Glutamatergic neuron (in vitro differentiated cells): Measurements from ENCODE around the gene TOMM22. TPM values are rescaled to one million over a fixed set of nuclear protein-coding genes. Genes with fewer than 3 reads are reported as not detected.
A peak's percentile ranks its signal among the peaks of the same experiment; 100 is the strongest.

ENCODE experiments used
- DNase-seq: peaks from one replicate; pipeline ENCODE4 v3.0.0; 2022
- H3K27ac Mint-ChIP-seq: one replicate; pipeline ENCODE4 v1.8.0; 2020; ENCODE audit warnings: mild to moderate bottlenecking, mixed read lengths, inconsistent platforms; ENCODE audit not compliant: unreplicated experiment
- H3K27me3 Mint-ChIP-seq: one replicate; pipeline ENCODE4 v1.8.0; 2020; ENCODE audit warnings: mild to moderate bottlenecking, moderate library complexity, mixed read lengths, inconsistent platforms; ENCODE audit not compliant: unreplicated experiment
- H3K36me3 Mint-ChIP-seq: one replicate; pipeline ENCODE4 v1.8.0; 2020; ENCODE audit warnings: mild to moderate bottlenecking, mixed read lengths, inconsistent platforms; ENCODE audit not compliant: unreplicated experiment
- H3K4me1 Mint-ChIP-seq: one replicate; pipeline ENCODE4 v1.8.0; 2020; ENCODE audit warnings: mild to moderate bottlenecking, low read depth, mixed read lengths, inconsistent platforms; ENCODE audit not compliant: unreplicated experiment
- H3K4me3 Mint-ChIP-seq: one replicate; pipeline ENCODE4 v1.8.0; 2020; ENCODE audit warnings: mild to moderate bottlenecking, mixed read lengths, inconsistent platforms; ENCODE audit not compliant: unreplicated experiment
- H3K9me3 Mint-ChIP-seq: one replicate; pipeline ENCODE4 v1.8.0; 2020; ENCODE audit warnings: mild to moderate bottlenecking, moderate library complexity, mixed read lengths, inconsistent platforms; ENCODE audit not compliant: unreplicated experiment
- CTCF ChIP-seq: fragments of 200-600 bp; sonication (generic); IDR thresholded peaks from one replicate; pipeline ENCODE4 v1.5.0; 2021; ENCODE audit not compliant: partially characterized antibody, unreplicated experiment
- total RNA-seq: library from RNA; stranded (reverse); fragmentation: NEBNext Ultra II Directional; extraction: Animal tissue kit (Norgen Biotek cat#: 25700); gene quantifications from one replicate; pipeline ENCODE4 v1.2.1, GENCODE V29; 2021; ENCODE audit not compliant: unreplicated experiment

TOMM22 gene
- total RNA-seq, 1 donor from 2014 or later, result 61.0 TPM

DNA sequence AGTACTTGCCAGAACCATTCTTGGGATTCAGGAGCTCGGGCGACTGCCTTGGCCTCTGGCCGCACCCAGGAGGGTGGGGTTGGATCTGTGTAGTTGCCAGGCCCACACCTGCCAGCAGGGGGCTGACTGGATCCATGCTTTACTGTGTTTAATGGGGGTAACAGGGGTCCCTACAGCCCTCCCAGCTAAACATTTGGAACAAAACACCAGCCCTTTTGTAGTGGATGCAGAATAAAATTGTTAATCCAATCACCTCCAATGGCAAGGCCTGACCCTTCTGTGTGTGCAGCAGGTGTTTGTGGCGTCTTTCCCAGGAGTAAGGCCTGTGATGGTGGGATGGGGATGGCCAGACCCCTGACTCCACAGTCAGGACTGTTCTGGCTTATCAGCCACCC lies 51.6 kb downstream of the TOMM22 start:
- peak; percentile 82 for DNase-seq
- peak; percentile 87 for TF ChIP-seq CTCF
- H3K36me3 Mint-ChIP-seq, result no peaks in the 10 kb centered on the region
- H3K27me3 Mint-ChIP-seq, result peaks cover 10% of the 10 kb centered on the region
- peak overlapping the region; percentile 52 for H3K4me3 Mint-ChIP-seq
- H3K27ac Mint-ChIP-seq, result peak overlapping the region; percentile 83
- peaks cover 20% of the 10 kb centered on the region for H3K4me1 Mint-ChIP-seq
- H3K9me3 Mint-ChIP-seq, result peaks cover 14% of the 10 kb centered on the region

DNA sequence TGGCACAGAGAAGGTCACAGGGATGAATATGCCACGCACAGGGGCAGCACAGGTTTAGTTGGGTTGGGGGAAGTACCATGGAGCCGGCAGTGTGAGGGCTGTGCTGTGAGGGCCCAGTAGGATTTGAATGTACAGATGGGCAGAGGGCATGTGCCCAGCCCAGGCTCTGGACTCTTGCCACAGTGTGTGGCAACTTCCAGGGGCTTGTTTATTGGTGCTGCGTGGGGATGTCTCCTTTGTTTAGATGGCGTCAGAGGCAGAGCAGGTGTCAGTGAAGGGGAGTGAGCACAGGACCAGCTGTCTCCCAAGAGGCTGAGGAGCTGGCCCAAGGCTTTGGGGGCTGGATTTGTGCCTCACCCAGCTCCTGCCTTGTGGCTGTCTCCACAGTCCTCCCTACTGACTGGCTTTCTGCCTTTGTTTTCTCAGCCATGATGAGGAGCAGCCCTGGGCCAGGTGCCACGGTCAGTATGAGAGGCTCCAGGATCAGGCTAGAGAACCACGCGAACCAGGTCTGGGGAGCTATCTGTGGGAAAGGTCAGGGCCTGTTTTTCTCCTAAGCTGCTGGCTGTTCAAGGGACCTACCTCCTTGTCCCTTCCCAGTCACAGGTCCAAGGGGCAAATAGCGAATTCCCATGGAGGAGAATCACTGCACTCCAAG lies 52.1 kb downstream of the TOMM22 start:
- peaks cover 10% of the 10 kb centered on the region for H3K27me3 Mint-ChIP-seq
- no peak overlapping the region for H3K4me3 Mint-ChIP-seq
- H3K4me1 Mint-ChIP-seq, result peaks cover 20% of the 10 kb centered on the region
- no peak for TF ChIP-seq CTCF
- H3K36me3 Mint-ChIP-seq, result no peaks in the 10 kb centered on the region
- no peak for DNase-seq
- peak overlapping the region; percentile 83 for H3K27ac Mint-ChIP-seq
- peaks cover 14% of the 10 kb centered on the region for H3K9me3 Mint-ChIP-seq

- no peak for DNase-seq
- H3K27ac Mint-ChIP-seq, result peak overlapping the region; percentile 48
- no peak overlapping the region for H3K4me3 Mint-ChIP-seq
- no peaks in the 10 kb centered on the region for H3K36me3 Mint-ChIP-seq
- H3K27me3 Mint-ChIP-seq, result peaks cover 10% of the 10 kb centered on the region
- no peak for TF ChIP-seq CTCF
- H3K4me1 Mint-ChIP-seq, result peaks cover 20% of the 10 kb centered on the region
- H3K9me3 Mint-ChIP-seq, result peaks cover 14% of the 10 kb centered on the region
These were observed 52.8 kb downstream of the TOMM22 start for GRCh38 chr22:38734421-38735100.

Other genes with a start within 250 kb of the TOMM22 start
- 0.86 TPM for gene KCNJ4, start 226.8 kb upstream of the TOMM22 start, total RNA-seq
- gene KDELR3, start 213.9 kb upstream of the TOMM22 start, total RNA-seq, result not detected
- gene DDX17, start 175.6 kb upstream of the TOMM22 start, total RNA-seq, result 530 TPM
- gene DMC1, start 111.8 kb upstream of the TOMM22 start, total RNA-seq, result 4.2 TPM
- 6.3 TPM for gene FAM227A, start 25.6 kb upstream of the TOMM22 start, total RNA-seq
- 34.9 TPM for gene CBY1, start 25.3 kb upstream of the TOMM22 start, total RNA-seq
- 51.0 TPM for gene JOSD1, start 19.0 kb downstream of the TOMM22 start, total RNA-seq
- 55.6 TPM for gene GTPBP1, start 24.0 kb downstream of the TOMM22 start, total RNA-seq
- 174 TPM for gene SUN2, start 74.0 kb downstream of the TOMM22 start, total RNA-seq
- gene DNAL4, start 112.2 kb downstream of the TOMM22 start, total RNA-seq, result 19.4 TPM
- 9.2 TPM for gene NPTXR, start 162.1 kb downstream of the TOMM22 start, total RNA-seq
- gene CBX6, start 190.3 kb downstream of the TOMM22 start, total RNA-seq, result 27.6 TPM